DMS 273 treated with DMSO at 0.1 percent for 48 hours (cell line): ENCODE measurements around the gene ZDHHC11.
"Not testable (repeated sequence)": the region's sequence is repeated elsewhere in the genome, so short reads cannot be mapped to it uniquely, and the experiment has no call there.

Experiments
- DNase-seq: peaks from one replicate; lab custom pipeline; 2025; lab: John Stamatoyannopoulos, UW

The ZDHHC11 gene

DNA sequence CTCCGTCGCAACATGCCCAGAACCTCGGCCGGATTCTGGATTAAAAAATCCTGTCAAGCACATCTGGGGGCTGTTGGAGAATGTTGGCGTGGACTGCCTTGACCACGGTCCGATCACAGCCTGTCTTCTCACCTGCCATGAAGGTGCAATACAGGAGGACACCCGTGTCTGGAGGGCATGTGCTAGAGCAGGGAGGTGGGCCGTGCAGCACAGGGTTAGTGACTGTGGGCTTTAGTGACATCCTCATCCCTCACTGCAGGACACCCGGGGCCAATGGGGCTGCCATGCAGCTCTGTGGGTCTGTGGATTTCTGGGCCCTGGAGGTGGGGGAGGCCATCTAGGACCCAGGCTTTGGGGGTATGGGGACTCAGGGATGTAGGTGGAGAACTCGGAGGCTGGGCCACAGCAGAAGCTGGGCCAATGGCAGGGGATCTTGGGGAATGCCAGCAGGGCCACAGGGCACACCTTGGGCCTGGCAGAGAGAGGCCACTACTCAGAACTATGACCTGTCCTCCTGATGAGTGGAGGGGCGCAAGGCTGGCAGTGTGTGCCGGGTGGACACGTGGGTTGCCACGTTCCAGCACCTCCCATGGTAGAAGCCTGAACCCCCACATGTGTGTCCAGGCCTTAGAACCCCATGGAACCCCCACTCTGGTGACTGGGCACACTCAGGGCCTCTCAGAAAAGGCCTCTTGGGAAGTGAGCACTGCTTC lies 89.6 kb downstream of the ZDHHC11 start:
- DNase-seq = no peak

DNA sequence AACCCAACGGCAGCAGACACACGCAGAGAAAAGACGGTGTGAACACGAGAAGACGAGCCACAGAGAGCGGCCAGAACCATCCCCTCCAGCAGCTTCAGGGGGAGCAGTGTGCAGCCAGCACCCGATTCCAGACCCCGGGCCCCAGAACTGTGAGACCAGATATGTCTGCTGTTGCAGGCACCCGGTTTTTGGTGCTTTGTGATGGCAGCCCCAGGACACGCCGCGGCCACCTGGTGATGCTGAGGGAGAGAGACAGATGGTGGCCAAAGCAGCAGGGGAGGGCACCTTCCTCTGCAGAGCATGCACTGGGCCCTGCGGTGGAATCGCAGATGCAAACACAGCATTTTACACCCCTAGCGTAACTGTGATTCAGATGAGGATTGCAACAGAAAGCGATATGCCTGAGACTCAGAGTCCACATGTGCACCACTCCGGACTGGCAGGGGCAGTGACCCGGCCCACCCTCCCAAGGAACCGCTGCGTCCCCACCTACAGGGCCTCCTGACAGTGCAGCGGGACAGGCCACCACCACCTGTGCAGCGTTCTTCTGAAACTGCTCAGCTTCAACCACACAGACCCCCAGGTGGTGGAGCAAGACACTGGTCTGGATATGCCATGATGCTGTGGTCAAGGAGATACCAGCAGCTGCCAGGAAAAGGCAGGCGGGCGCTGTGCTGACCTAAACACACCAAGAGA lies 90.3 kb downstream of the ZDHHC11 start:
- no peak for DNase-seq

DNA sequence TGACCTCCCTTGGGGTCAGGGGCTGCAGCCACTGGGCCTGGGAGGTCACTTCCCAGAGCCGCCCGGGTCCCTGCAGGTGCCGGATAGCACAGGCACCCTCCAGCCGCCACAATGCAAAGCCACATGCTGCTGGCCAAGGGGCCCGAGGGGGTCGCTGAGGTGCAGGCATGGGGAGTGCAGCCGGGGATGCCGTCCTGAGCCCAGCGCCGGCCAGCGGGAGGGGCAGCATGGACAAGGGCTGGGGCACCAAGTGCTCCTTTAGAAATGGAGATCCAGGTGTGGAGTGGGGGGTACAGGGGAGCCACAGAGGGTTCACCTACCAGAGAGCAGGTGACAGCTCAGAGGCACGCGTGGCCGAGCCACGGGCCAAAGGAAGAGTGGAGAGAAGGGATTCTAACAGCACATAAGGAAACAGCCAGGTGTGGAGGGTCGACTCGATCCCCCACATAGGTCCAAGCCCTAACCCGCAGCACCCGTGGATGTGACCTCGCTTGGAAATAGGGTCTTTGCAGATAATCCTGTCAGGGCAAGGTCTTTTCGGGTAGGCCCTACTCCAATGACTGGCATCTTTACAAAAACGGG lies 90.9 kb downstream of the ZDHHC11 start:
- DNase-seq = no peak

DNA sequence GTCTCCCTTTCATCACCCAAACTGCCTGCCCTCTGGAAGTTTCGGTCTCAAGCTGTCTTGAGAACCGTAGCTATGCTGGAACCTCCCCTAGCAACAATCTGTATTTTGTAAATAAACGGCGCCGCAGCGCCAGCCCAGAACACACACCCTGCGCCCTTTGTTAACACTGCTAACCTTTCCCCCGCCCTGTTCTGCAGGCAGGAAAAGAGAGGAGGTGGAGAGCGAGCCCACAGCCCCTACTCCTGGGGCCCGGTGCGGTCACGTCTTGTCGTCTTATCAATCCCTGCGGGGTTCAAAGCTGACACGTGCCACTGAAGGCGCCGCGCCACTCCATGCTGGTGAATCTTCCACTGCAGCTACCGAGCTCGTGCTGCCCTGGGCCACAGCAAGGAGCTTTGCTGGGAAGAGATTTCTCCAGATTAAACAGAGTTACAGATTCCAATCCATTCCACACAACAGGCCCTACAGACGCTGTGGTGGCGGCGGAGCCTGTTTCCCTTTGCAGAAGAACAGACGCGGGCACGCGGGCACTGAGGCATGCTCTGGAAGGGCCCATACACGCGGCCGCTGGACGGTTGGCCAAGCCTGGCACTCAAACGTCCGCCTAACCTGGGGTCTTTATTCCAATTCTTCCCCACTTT lies 91.6 kb downstream of the ZDHHC11 start:
- DNase-seq = no peak

DNA sequence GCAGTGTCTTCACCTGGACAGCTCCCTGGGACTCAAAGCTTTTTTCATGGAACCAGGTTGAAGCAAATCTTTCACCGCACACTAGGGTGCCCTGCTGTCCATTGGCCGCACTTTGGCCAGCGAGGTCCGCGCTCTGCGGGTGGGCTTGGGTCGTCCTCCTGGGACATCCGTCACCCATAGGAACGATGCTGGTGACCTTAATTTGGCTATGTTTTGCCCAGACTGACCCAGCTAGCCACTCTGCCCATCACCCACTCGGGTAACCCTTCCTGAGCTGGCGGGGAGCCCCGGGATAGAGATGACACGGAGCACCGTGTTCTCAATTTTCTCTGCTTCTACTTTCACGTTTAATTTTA lies 92.1 kb downstream of the ZDHHC11 start:
- DNase-seq = no peak

DNA sequence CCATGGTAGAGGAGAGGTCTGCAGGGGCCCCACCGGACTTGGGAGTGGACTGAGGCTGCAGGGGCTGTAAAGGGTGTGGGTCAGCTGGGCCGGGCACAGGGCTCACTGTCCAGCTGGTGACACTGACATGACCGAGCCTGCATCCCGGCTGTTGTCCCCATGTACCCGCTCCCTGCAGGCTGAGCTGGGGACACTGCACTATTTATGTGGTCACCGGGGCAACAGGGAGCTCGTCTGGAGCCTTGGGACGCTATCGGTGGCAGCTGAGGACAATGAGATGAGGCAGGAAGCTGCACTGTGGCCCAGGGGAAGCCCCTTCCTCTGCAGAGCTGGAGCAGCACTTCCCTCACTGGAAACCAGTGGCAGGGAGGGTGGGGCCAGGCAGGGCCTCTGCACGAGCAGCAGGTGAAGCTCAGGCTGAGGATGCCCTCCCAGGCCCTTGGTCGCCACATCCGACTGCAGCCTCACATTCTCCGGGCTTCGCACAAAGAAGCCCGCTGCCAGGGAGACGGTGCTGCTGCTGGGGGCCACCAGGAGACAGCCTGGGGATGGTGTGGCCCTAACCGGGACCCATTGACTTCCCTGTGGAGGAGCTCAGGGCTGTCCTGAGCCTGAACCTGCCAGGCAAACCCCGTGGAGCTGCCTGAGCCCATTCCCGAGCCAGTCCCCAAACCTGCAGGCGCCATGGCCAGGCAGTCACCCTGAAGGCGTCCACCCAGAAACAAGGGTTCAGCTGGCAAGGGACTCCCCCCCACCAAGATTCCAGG lies 92.7 kb downstream of the ZDHHC11 start:
- no peak for DNase-seq

DNA sequence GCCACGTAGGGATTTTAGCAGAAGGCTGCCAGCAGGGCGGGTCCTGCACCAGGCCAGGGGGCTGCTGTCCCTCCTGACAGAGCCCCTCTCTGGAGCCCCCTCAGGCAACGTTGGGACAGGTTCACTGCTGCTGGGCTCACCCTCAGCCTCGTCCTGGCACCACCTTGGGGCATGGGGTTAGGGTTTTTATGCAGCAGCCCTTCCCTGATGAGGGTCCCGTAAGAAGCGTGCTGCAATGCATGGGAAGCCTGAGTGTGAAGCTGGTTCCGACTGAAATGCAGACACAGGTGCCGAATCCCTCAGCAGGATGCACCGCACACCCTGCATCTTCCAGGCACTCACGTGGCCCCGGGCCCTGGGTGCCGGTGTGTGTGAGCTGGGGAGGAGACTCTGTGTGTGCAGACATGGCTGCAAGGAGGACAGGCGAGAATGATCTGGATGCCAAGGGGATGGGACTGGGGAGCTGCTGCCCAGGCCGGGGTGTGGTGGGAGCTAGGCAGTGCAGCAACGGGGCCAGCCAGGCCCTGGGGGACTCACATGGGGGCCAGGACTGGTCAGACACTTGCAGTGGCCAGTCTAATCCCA lies 93.3 kb downstream of the ZDHHC11 start:
- DNase-seq = no peak

DNA sequence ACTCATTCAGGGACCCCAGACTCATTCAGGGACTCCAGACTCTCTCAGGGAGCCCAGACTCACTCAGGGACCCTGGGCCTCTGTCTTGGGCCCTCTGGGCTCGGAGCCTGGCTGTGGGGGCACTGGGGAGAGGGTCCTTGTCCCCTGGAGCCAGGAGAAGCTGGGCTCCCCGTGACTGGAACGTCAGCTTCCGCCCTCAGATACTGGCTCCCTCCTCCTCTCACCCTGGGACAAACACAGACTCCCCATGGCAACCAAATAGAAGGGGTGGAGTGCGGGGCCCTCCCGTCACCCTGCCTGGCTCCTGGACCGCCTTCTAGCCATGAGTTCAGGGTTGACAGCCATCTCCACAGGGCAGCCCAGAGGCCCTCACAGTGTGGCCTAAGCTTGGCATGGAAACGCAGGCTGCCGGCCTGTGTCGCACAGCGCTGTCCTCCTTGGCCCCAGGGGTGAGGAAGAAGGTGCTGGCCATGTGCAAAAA lies 93.9 kb downstream of the ZDHHC11 start:
- no peak for DNase-seq

DNA sequence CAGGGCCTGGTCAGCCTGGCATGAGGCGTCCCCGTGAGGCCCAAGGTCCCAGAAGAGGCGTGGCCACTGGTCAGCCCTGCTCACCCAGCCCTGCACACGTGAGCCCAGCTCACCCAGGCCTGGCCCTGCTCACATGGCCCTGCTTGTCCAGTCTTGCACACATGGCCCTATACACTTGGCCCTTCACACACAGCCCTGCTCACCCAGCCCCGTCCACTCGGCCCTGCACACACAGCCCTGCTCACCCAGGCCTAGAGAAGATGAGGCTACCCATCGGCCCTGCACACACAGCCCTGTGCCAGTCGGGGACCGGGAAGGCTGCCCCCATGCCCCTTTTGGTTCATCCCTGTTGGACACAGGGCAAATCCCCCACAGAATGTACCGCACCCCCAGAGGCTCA lies 94.6 kb downstream of the ZDHHC11 start:
- DNase-seq = no peak

DNA sequence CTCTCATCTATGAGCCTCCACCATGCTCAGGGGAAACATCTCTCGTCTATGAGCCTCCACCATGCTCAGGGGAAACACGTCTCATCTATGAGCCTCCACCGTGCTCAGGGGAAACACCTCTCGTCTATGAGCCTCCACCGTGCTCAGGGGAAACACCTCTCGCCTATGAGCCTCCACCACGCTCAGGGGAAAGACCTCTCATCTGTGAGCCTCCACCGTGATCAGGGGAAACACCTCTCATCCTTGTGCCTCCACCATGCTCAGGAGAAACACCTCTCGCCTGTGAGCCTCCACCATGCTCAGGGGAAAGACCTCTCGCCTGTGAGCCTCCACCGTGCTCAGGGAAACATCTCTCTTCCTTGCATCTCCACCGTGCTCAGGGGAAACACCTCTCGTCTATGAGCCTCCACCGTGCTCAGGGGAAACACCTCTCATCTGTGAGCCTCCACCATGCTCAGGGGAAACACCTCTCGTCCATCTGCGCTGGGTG lies 96.6 kb downstream of the ZDHHC11 start:
- not testable (repeated sequence) for DNase-seq

DNA sequence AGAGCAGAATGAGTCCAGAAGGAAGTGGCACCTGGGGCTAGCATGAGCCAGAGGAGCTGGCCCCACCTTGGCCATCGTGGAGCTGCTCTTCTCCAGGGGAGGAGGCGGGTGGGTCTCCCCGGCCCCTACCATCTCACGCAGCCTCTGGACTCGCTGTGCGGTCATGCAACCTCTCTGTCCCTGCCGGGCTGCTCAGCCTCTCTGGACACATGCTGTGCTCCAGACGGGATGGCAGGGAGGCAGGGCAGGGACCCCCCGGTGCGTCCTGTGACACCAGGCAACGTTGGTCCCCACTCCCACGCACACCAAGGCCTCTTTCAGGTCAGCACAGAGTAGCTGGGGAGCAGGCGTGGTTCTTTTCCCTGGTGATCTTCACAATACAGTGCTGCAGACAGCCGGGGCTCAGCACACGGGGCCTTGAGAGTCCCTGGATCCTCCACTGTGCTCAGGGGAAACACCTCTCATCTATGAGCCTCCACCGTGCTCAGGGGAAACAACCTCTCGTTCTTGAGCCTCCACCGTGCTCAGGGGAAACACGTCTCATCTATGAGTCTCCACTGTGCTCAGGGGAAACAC lies 97.1 kb downstream of the ZDHHC11 start:
- DNase-seq = not testable (repeated sequence)

DNA sequence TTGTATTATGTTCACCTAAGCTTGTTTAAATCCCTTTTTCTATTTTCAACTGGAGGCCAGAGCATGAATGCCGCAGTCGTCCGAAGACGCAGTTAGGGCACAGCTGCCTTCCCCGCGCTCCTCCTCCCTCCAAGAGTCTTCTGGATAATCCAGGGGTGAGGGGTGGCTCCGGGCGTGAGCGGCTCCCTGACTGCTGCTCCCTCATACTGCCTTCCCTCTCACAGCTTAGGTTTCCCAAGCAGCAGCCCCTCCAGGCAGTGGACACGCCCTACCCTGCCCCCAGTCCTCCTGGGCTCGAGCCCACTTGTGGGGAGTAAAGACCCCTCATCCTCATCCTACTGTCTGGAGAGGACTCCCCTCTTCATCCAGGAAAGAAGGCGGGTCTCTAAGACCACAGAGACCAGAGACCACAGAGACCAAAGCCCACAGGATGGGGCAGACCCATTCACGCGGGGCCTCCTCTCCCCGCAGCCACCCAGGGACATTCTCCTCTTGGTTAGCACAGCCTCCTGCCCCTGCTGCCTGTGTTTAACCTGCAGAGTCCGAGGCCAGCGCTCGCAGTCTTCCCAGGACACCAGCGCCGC lies 98.2 kb downstream of the ZDHHC11 start:
- not testable (repeated sequence) for DNase-seq

DNA sequence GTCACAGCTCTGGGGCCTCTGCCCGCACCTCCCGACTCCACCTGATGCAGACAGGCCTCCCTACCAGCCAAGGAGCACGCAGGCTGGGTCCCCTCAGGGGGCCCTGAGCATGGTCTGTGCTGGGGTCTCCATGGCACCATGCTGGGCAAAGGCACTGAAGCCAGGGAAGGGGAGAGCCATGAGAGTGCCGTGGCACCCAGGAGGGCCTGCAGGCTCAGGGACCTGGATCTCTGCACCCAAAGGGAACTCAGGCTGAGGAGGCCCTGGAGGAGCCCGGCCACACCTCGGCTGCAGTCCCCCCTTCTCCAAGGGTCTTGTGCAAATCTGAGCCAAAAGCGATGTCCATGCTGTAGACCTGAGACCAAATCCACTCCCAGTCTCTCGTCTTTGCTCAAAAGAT lies 98.8 kb downstream of the ZDHHC11 start:
- DNase-seq = not testable (repeated sequence)

DNA sequence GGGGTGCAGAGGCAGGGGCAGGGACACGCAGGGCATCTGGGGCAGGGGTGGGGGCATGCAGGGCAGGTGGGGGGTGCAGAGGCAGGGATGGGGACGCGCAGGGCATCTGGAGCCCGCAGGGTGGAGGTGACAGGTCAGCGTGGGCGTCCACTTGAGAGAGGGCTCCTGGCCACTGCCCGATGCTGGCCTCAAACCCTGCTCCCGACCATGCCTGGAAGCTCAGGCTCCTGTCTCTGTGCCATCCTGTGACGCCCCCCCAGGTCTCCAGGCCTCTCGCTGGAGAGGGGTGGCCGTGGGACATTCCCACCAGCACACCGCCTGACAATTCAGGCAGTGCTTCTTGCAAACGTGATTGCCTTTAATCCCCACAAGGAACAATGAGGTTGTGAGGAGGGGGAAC lies 99.3 kb downstream of the ZDHHC11 start:
- no peak for DNase-seq

DNA sequence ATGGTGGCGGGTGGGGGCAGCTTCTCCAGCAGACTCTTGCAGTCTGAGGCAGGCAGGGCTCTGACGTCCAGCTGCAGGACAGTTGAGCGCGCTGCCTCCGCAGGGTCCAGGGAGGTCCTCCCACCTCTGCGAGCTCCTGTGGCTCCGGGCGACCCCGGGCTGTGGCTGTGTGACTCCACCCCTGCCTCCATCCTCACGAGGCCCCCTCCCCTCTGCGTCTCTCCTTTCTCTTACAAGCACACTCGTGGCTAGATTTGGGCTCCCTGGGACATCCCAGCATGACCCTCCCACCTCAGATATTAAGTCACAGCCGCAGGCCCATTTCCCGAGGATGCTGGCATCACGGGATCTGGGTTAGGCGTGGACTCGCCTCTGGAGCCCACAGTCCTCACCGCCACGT lies 100.6 kb downstream of the ZDHHC11 start:
- not testable (repeated sequence) for DNase-seq

DNA sequence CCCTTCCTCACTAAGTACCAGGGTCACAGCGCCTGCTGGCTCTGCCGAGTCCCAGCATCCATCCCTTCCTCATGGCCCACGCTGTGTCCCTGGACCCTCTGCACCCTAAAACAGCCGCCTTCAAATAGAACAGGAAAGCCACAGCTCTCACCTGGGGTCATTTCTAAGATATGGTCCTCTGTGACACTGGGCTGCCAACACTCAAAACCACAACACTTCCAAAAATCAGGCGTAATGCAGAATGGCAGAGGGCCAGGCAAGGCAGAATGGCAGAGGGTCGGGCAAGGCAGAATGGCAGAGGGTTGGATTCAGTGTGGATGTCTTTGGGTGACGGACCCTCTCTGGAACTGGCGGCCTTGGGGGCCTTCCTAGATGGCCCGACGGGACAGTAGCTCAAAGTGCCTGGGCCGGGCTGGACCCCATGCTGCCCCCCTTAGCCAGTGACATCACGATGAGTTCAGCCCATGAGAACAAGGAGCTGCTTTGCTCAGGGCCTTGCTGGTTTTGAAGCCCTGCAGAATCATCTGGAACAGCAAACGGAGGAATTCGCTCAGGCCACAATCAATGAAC lies 101.6 kb downstream of the ZDHHC11 start:
- DNase-seq = no peak

DNA sequence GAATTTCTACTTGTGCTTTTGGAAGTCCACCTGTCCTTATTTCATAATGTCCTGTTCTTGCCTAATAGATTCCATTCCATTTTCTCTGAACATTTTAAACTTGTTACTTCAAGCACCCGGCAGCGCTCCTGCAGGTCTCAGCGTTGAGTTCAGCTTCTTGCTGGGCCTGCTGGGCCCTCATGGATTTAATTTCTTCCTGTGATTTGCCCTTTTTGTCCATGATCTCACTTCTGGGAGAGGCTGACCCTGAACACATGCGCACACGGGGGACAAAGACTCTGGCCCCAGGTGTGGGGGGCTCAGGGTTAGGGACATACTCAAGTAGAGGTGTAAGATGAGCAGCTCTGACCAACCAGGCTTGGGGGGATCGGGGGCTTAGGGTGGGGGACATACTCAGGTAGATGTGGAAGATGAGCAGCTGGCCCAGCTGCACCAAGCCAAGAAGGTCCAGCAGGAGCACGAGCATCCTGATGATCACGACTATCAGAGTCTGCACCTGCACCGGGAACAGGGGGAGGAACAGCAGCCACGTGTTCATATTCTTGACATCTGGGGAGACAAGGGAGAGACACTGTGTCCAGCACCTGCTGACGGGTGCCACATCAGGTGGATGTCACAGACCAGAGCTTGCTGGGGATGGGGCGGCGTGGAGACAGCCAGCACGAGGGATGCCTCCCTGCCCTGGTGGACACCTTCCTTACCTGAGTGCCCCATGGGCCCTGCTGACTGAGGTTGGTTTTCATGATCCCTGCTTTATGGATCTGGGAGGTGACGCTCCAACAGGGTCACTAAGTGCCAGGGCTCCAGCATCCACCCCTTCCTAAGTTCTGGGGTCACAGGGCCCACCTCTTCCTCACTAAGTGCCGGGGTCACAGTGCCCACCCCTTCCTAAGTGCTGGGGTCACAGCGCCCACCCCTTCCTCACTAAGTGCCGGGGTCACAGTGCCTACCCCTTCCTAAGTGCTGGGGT lies 102.5 kb downstream of the ZDHHC11 start:
- DNase-seq = not testable (repeated sequence)

DNA sequence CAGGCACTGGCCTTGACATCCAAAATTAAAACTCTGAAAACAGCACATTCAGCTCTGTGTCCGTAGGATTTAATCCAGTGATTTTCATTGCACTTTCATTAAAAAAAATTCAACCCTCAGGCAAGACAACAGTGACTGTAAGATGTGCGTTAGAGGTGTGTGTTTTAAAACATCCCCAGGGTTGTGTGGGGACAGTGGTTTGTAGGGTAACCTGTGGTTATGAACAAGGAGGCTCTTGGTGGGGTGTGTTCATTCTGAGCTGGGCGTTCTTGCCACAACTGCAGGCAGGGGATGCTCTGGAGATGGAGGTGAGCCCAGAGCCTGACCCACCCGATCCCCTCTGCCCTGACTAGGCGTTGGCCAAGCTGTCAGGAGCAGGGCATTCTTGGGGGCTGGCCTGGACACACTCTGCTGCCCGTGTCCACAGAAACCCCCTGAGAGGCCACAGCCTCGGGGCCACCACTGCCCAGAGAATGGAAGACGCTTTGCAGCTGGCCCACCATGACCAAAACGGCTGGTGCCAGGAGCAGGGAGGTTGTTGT lies 103.4 kb downstream of the ZDHHC11 start:
- DNase-seq = not testable (repeated sequence)

DNA sequence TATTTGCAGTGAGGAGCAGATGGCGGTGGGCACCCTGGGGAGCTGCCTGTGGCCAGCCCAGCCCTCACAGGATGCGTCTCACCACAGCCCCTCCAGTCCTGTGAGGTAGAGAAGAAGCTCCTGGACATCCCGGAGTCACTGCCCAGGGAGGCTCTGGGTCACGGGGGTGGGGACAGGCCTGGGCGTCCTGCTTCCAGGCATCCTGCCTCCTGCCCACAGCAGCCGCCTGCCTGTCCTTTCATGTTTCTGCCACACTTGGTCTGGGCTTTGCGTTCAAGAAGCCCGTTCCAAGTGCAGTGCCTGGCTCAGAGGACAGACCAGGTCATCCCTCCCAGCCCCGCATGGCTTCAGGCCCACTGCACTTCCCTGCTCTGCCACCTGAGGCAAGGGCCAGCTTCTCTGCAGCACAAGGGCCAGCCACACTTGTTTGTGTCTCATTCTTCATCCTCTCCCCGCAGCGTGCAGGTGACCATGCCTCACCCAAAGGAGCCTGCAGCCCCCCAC lies 104.5 kb downstream of the ZDHHC11 start:
- DNase-seq = no peak
